WTC11 (cell line): Measurements from ENCODE around the gene CA10. TPM values are rescaled to one million over a fixed set of nuclear protein-coding genes. Genes with fewer than 3 reads are reported as not detected.

ENCODE experiments used
- ATAC-seq: fragments of 200-7000 bp; cut with Tn5 transposase; 2 replicates; pipeline ENCODE4 v1.10.0; 2021; ENCODE audit warnings: mild to moderate bottlenecking, moderate library complexity
- CTCF ChIA-PET: fragments of 300-600 bp; sonication (Branson Sonifier 250); formaldehyde crosslinking; loops from one replicate; lab custom pipeline; 2021; ENCODE audit warnings: antibody characterized with exemption; lab: Charles Lee
- POLR2A ChIA-PET: fragments of 350-600 bp; sonication (Branson Sonifier 250); formaldehyde crosslinking; loops from one replicate; lab custom pipeline; 2021; ENCODE audit warnings: antibody characterized with exemption; lab: Charles Lee
- DNase-seq: peaks from one replicate; pipeline ENCODE4 v3.0.0; 2021; ENCODE audit warnings: low spot score
- H3K27ac Mint-ChIP-seq: 2 replicates; pipeline ENCODE4 v1.8.0; 2021; ENCODE audit warnings: mixed read lengths
- H3K27me3 Mint-ChIP-seq: 2 replicates; pipeline ENCODE4 v1.8.0; 2021; ENCODE audit warnings: low read depth, mild to moderate bottlenecking, moderate library complexity, mixed read lengths
- H3K36me3 Mint-ChIP-seq: 2 replicates; pipeline ENCODE4 v1.8.0; 2021; ENCODE audit warnings: mixed read lengths
- H3K4me1 Mint-ChIP-seq: 2 replicates; pipeline ENCODE4 v1.8.0; 2022; ENCODE audit warnings: mixed read lengths
- H3K4me3 Mint-ChIP-seq: 2 replicates; pipeline ENCODE4 v1.8.0; 2021; ENCODE audit warnings: mild to moderate bottlenecking, moderate library complexity, mixed read lengths
- H3K9me3 Mint-ChIP-seq: 2 replicates; pipeline ENCODE4 v1.8.0; 2021; ENCODE audit warnings: mixed read lengths
- AFF4 ChIP-seq: sonication (generic); formaldehyde crosslinking; IDR thresholded peaks from 2 replicates; pipeline ENCODE4 v1.8.1; 2023; ENCODE audit warnings: mild to moderate bottlenecking, missing genetic modification reagents, borderline replicate concordance
- ATF3 ChIP-seq: sonication (generic); formaldehyde crosslinking; conservative IDR thresholded peaks from 2 replicates; pipeline ENCODE4 v1.8.1; 2022; ENCODE audit warnings: mild to moderate bottlenecking, missing genetic modification reagents
- E2F1 ChIP-seq: sonication (generic); formaldehyde crosslinking; IDR thresholded peaks from 2 replicates; pipeline ENCODE4 v1.8.0; 2022; ENCODE audit warnings: mild to moderate bottlenecking, missing genetic modification reagents
- ERG ChIP-seq: fragments of 250-450 bp; sonication (Bioruptor Pico); IDR thresholded peaks from 2 replicates; pipeline ENCODE4 v1.8.0; 2021; ENCODE audit warnings: mild to moderate bottlenecking
- FOXK1 ChIP-seq: sonication (generic); formaldehyde crosslinking; IDR thresholded peaks from 2 replicates; pipeline ENCODE4 v1.8.0; 2022; ENCODE audit warnings: mild to moderate bottlenecking, moderate library complexity, missing genetic modification reagents
- FOXP1 ChIP-seq: sonication (generic); formaldehyde crosslinking; IDR thresholded peaks from 2 replicates; pipeline ENCODE4 v1.8.0; 2022; ENCODE audit warnings: missing genetic modification reagents, mild to moderate bottlenecking, moderate library complexity, borderline replicate concordance
- FOXP4 ChIP-seq: sonication (generic); formaldehyde crosslinking; IDR thresholded peaks from 2 replicates; pipeline ENCODE4 v1.8.0; 2022; ENCODE audit warnings: mild to moderate bottlenecking, missing genetic modification reagents
- GTF2I ChIP-seq: fragments of 250-450 bp; sonication (Bioruptor Pico); conservative IDR thresholded peaks from 2 replicates; pipeline ENCODE4 v1.4.0; 2021; ENCODE audit warnings: mild to moderate bottlenecking
- HMGXB4 ChIP-seq: sonication (generic); formaldehyde crosslinking; IDR thresholded peaks from 2 replicates; pipeline ENCODE4 v1.8.1; 2023; ENCODE audit warnings: mild to moderate bottlenecking, moderate library complexity, missing genetic modification reagents
- JAZF1 ChIP-seq: fragments of 250-450 bp; sonication (Bioruptor Pico); IDR thresholded peaks from 2 replicates; pipeline ENCODE4 v1.9.0; 2021; ENCODE audit warnings: moderate library complexity, mild to moderate bottlenecking, inconsistent platforms
- MAX ChIP-seq: sonication (generic); formaldehyde crosslinking; IDR thresholded peaks from 2 replicates; pipeline ENCODE4 v1.8.0; 2022; ENCODE audit warnings: mild to moderate bottlenecking, missing genetic modification reagents
- NR3C1 ChIP-seq: sonication (generic); formaldehyde crosslinking; conservative IDR thresholded peaks from 2 replicates; pipeline ENCODE4 v1.8.1; 2023; ENCODE audit warnings: low read depth, mild to moderate bottlenecking, missing genetic modification reagents
- SOX15 ChIP-seq: fragments of 250-450 bp; sonication (Bioruptor Pico); IDR thresholded peaks from 2 replicates; pipeline ENCODE4 v1.9.0; 2021; ENCODE audit warnings: mild to moderate bottlenecking
- SP1 ChIP-seq: sonication (generic); formaldehyde crosslinking; conservative IDR thresholded peaks from 2 replicates; pipeline ENCODE4 v1.8.1; 2022; ENCODE audit warnings: missing genetic modification reagents
- TCF7 ChIP-seq: sonication (generic); formaldehyde crosslinking; IDR thresholded peaks from 2 replicates; pipeline ENCODE4 v1.8.0; 2022; ENCODE audit warnings: mild to moderate bottlenecking, low read depth, missing genetic modification reagents, moderate library complexity
- TEAD1 ChIP-seq: sonication (generic); formaldehyde crosslinking; IDR thresholded peaks from 2 replicates; pipeline ENCODE4 v1.8.0; 2022; ENCODE audit warnings: mild to moderate bottlenecking, missing genetic modification reagents
- ZBTB21 ChIP-seq: sonication (generic); formaldehyde crosslinking; IDR thresholded peaks from 2 replicates; pipeline ENCODE4 v1.8.1; 2023; ENCODE audit warnings: mild to moderate bottlenecking, missing genetic modification reagents, borderline replicate concordance
- ZMAT4 ChIP-seq: fragments of 250-450 bp; sonication (Bioruptor Pico); IDR thresholded peaks from 2 replicates; pipeline ENCODE4 v1.9.0; 2021; ENCODE audit warnings: mild to moderate bottlenecking
- total RNA-seq: library from RNA; stranded (reverse); gene quantifications from 3 replicates; pipeline ENCODE4 v1.2.3, GENCODE V29; 2021

CA10 gene
- total RNA-seq, 1 experiment from 2014 or later, result 0.90 TPM

GRCh38 chr17:51846566-51846965 lies 311.9 kb downstream of the CA10 start:
- ChIA-PET CTCF (no interaction called here), POLR2A (no interaction called here)
- Mint-ChIP-seq H3K4me3 (no peak overlapping the region), H3K4me1 (no peaks in the 10 kb centered on the region), H3K27me3 (no peaks in the 10 kb centered on the region), H3K27ac (no peak overlapping the region), H3K36me3 (peaks cover 16% of the 10 kb centered on the region), H3K9me3 (peaks cover 62% of the 10 kb centered on the region)
- DNase-seq, result no peak
- ATAC-seq, result no peak
- no peak for TF ChIP-seq HMGXB4 (CRISPR knock-in tag)
- no peak for TF ChIP-seq MAX (CRISPR knock-in tag)
- TF ChIP-seq ATF3 (CRISPR knock-in tag), result no peak
- TF ChIP-seq JAZF1, result no peak
- TF ChIP-seq GTF2I (CRISPR knock-in tag), result no peak
- no peak for TF ChIP-seq AFF4
- no peak for TF ChIP-seq NR3C1 (CRISPR knock-in tag)
- TF ChIP-seq TCF7 (CRISPR knock-in tag), result no peak
- no peak for TF ChIP-seq ERG (CRISPR knock-in tag)
- no peak for TF ChIP-seq SOX15 (CRISPR knock-in tag)
- no peak for TF ChIP-seq FOXP1
- no peak for TF ChIP-seq FOXK1 (CRISPR knock-in tag)
- no peak for TF ChIP-seq SP1
- no peak for TF ChIP-seq E2F1 (CRISPR knock-in tag)
- TF ChIP-seq ZBTB21, result no peak
- no peak for TF ChIP-seq TEAD1 (CRISPR knock-in tag)
- no peak for TF ChIP-seq ZMAT4 (CRISPR knock-in tag)
- TF ChIP-seq FOXP4 (CRISPR knock-in tag), result no peak
